ENCODE results near the gene PTCHD4.
"Not testable (repeated sequence)": the region's sequence is repeated elsewhere in the genome, so short reads cannot be mapped to it uniquely, and the experiment has no call there.

Gene PTCHD4

DNA sequence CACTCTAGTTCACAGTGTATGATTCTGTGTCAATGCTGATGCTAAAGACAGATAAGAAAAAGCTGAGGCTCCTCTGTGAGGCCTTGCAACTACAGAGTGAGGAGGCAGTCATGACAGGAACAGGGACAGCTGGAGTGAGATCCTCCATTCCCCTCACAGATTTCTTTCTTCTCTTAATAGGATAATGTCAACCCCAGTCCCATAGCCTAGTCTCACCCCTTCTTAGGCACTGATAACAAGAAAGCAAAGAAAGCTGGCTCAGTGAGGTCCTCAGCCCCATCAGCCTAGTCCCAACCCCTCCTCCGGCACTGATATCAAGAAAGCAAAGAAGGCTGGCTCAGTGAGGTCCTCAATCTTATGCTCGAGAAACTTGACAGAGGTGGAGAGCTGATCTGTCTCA lies 2.1 kb upstream of the PTCHD4 start:
- no peak overlapping the region for H3K27ac ChIP-seq
- H3K79me2 ChIP-seq (ENCODE audit: insufficient read depth, low read depth), result no peaks in the 10 kb centered on the region
- H3K36me3 ChIP-seq (ENCODE audit: insufficient read depth), result no peaks in the 10 kb centered on the region
- H3K4me2 ChIP-seq, result no peak overlapping the region
- TF ChIP-seq, protein P1, sequence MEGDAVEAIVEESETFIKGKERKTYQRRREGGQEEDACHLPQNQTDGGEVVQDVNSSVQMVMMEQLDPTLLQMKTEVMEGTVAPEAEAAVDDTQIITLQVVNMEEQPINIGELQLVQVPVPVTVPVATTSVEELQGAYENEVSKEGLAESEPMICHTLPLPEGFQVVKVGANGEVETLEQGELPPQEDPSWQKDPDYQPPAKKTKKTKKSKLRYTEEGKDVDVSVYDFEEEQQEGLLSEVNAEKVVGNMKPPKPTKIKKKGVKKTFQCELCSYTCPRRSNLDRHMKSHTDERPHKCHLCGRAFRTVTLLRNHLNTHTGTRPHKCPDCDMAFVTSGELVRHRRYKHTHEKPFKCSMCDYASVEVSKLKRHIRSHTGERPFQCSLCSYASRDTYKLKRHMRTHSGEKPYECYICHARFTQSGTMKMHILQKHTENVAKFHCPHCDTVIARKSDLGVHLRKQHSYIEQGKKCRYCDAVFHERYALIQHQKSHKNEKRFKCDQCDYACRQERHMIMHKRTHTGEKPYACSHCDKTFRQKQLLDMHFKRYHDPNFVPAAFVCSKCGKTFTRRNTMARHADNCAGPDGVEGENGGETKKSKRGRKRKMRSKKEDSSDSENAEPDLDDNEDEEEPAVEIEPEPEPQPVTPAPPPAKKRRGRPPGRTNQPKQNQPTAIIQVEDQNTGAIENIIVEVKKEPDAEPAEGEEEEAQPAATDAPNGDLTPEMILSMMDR (conservative IDR thresholded peaks at IDR 0.05; ENCODE audit: low read depth, low read length), result no peak
- no peak overlapping the region for H2AFZ ChIP-seq (ENCODE audit: low read depth)
- no peaks in the 10 kb centered on the region for H4K20me1 ChIP-seq (ENCODE audit: insufficient read depth)
- H3K27me3 ChIP-seq (ENCODE audit: insufficient read depth, low read depth), result no peaks in the 10 kb centered on the region
- H3K4me1 ChIP-seq (ENCODE audit: low read depth, poor library complexity, severe bottlenecking), result no peaks in the 10 kb centered on the region
- H3K9ac ChIP-seq, result no peak overlapping the region
- H3K4me3 ChIP-seq (IDR thresholded peaks at IDR 0.05; ENCODE audit: insufficient read depth, low read depth, low read length), result no peak overlapping the region

DNA sequence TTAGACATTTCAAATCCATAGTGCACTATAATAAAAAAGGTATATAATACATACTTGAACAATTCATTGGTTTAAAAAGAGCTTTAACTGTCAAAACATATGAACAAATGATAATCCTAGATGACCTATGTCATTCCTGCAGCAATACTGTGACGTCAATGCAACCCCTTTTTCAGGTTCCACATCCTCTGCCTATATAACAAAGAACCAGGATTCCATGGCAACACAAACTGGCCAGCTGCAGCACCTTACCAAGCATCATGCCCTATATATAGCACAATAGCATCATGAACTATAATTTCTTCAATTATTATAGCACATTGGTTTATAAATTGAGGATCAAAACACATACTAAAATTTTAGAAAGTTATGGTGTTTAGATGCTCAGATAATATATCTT lies 578 bp upstream of the PTCHD4 start:
- H2AFZ ChIP-seq (ENCODE audit: low read depth), result no peak overlapping the region
- H3K79me2 ChIP-seq (ENCODE audit: insufficient read depth, low read depth), result no peaks in the 10 kb centered on the region
- TF ChIP-seq, protein P1 (conservative IDR thresholded peaks at IDR 0.05; ENCODE audit: low read depth, low read length), result no peak

DNA sequence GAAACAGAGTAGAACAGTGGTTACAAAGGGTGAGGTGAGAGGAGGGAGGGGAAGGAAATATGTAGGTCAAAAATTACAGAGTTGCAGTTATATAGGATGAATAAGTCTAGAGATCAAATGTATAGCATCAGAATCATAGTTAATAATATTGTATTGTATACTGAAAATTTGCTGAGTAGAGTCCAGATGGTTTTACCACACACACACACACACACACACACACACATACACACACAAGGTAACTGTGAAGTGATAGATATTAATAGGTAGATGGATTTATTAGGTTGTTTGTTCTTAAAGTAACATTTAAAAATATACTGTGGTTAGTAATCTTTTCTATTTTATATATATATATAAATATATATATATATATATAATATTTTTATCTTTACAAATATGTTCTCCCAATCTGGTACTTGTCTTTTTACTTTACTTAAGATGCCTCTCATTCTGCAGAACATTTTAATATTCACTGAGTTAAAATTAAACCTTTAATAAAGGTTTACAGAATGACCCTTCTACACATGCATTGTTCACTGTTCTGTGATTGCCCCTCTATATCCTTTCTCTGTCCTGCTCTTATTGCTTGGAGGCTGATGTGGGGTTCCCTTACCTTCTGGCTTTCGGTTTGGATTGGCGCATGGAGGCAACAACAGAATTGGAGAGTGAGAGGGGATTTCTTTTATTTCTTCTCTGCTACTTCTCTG lies 408 bp downstream of the PTCHD4 start:
- Histone ChIP-seq H3K4me3 (IDR thresholded peaks at IDR 0.05; ENCODE audit: insufficient read depth, low read depth, low read length) (no peak overlapping the region), H3K9ac (no peak overlapping the region), H4K20me1 (ENCODE audit: insufficient read depth) (no peaks in the 10 kb centered on the region), H3K4me2 (no peak overlapping the region), H2AFZ (ENCODE audit: low read depth) (no peak overlapping the region), H3K79me2 (ENCODE audit: insufficient read depth, low read depth) (no peaks in the 10 kb centered on the region), H3K4me1 (ENCODE audit: low read depth, poor library complexity, severe bottlenecking) (no peaks in the 10 kb centered on the region), H3K27ac (no peak overlapping the region), H3K27me3 (ENCODE audit: insufficient read depth, low read depth) (no peaks in the 10 kb centered on the region), H3K36me3 (ENCODE audit: insufficient read depth) (no peaks in the 10 kb centered on the region)
- TF ChIP-seq, protein P1 (conservative IDR thresholded peaks at IDR 0.05; ENCODE audit: low read depth, low read length), result no peak

More for the DNA sequence above, 578 bp upstream of the PTCHD4 start:
- Histone ChIP-seq H3K4me2 (no peak overlapping the region), H3K4me1 (ENCODE audit: low read depth, poor library complexity, severe bottlenecking) (no peaks in the 10 kb centered on the region), H3K4me3 (IDR thresholded peaks at IDR 0.05; ENCODE audit: insufficient read depth, low read depth, low read length) (no peak overlapping the region), H3K27me3 (ENCODE audit: insufficient read depth, low read depth) (no peaks in the 10 kb centered on the region), H3K27ac (no peak overlapping the region), H3K36me3 (ENCODE audit: insufficient read depth) (no peaks in the 10 kb centered on the region), H4K20me1 (ENCODE audit: insufficient read depth) (no peaks in the 10 kb centered on the region), H3K9ac (no peak overlapping the region)

DNA sequence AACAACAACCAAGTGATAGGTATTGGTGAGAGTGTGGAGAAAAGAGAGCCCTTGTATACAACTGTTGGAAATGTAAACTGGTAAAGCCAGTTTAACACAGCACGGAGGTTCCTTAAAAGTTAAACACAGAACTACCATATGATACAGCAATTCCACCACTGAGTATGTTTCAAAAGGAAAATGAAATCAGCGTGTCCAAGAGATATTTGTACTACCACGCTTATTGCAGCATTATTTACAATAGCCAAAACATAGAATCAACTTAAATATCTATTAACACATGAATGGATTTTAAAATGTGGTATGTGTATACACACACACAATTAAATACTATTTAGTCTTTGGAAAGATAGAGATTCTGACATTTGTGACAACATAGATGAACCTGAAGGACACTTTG lies 1.1 kb downstream of the PTCHD4 start:
- H3K4me1 ChIP-seq (ENCODE audit: low read depth, poor library complexity, severe bottlenecking), result no peaks in the 10 kb centered on the region
- no peaks in the 10 kb centered on the region for H3K27me3 ChIP-seq (ENCODE audit: insufficient read depth, low read depth)
- H3K4me2 ChIP-seq, result no peak overlapping the region
- H3K4me3 ChIP-seq (IDR thresholded peaks at IDR 0.05; ENCODE audit: insufficient read depth, low read depth, low read length), result no peak overlapping the region
- no peak overlapping the region for H3K27ac ChIP-seq
- H3K36me3 ChIP-seq (ENCODE audit: insufficient read depth), result no peaks in the 10 kb centered on the region
- H3K9ac ChIP-seq, result no peak overlapping the region
- H4K20me1 ChIP-seq (ENCODE audit: insufficient read depth), result no peaks in the 10 kb centered on the region
- H2AFZ ChIP-seq (ENCODE audit: low read depth), result no peak overlapping the region
- no peaks in the 10 kb centered on the region for H3K79me2 ChIP-seq (ENCODE audit: insufficient read depth, low read depth)
- TF ChIP-seq, protein P1 (conservative IDR thresholded peaks at IDR 0.05; ENCODE audit: low read depth, low read length), result no peak

DNA sequence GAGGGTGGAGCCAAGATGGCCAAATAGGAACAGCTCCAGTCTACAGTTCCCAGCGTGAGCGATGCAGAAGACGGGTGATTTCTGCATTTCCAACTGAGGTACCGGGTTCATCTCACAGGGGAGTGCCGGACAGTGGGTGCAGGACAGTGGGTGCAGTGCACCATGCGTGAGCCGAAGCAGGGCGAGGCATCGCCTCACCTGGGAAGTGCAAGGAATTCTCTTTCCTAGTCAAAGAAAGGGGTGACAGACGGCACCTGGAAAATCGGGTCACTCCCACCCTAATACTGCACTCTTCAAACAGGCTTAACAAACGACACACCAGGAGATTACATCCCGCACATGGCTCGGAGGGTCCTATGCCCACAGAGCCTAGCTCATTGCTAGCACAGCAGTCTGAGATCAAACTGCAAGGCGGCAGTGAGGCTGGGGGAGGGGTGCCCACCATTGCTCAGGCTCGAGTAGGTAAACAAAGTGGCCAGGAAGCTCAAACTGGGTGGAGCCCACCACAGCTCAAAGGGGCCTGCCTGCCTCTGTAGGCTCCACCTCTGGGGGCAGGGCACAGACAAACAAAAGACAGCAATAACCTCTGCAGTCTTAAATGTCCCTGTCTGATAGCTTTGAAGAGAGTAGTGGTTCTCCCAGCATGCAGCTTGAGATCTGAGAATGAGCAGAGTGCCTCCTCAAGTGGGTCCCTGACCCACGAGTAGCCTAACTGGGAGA lies 8.4 kb downstream of the PTCHD4 start:
- not testable (repeated sequence) for H3K4me3 ChIP-seq (IDR thresholded peaks at IDR 0.05; ENCODE audit: insufficient read depth, low read depth, low read length); H3K79me2 ChIP-seq (ENCODE audit: insufficient read depth, low read depth); H3K27ac ChIP-seq; H3K9ac ChIP-seq; H3K27me3 ChIP-seq (ENCODE audit: insufficient read depth, low read depth); H3K4me1 ChIP-seq (ENCODE audit: low read depth, poor library complexity, severe bottlenecking); H3K4me2 ChIP-seq; H3K36me3 ChIP-seq (ENCODE audit: insufficient read depth); H4K20me1 ChIP-seq (ENCODE audit: insufficient read depth); H2AFZ ChIP-seq (ENCODE audit: low read depth)
